ENCODE data around the gene ZNF239.
"Not testable (repeated sequence)": the region's sequence is repeated elsewhere in the genome, so short reads cannot be mapped to it uniquely, and the experiment has no call there.

Gene ZNF239

DNA sequence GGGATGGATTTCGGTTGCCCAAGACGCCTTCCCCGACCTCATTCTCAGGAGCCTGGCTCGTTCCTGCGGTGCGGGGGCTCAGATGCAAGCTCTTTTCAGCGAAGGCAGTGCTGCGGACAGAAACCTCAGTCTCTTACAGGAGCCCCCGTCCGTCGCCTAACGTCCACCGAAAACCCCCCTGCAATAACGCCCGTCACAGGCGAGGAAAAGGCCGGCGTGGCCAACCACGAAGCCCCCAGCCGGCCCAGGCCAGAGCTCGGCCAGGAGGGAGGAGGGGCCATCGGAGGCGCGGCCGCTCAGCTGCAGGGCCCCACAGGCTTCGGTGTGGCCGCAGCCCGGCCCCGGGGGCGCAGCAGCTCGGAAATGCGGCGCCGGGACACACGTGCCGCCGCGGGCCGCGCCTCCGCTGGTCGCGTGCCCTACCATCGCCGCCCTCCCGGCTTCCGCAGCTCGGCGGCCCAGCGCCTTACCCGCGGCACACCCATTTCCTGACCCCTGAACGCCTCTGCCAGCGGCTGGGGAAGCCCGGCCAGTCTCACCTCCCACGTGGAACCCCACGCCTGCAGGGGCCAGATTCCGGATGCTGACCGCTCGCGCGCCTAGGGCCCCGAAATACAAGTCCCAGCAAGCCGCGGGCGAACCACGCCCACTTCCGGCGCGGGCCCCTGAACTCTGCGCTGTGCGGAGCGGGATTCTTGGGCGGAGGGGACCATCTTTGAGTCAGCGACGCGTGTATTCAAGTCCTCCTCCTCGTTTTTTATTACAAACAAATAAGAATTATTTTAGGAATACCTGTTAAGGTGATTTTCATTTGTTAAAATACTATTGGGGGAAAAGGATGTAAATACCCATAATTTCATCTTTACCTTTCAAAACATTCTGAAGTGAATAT, at the start of gene ZNF239:
ZNF239 (minus strand) TSS at position 616 of the 892 bp plus-strand sequence. CDS start 16,537 bp downstream, outside the sequence.
- DNase-seq = peak; percentile 82 to 83

- no peak for DNase-seq
Measured at GRCh38 chr10:43623351-43623750, 48.9 kb upstream of the ZNF239 start.

GRCh38 chr10:43622038-43622437, 47.6 kb upstream of the ZNF239 start:
- DNase-seq = no peak

DNA sequence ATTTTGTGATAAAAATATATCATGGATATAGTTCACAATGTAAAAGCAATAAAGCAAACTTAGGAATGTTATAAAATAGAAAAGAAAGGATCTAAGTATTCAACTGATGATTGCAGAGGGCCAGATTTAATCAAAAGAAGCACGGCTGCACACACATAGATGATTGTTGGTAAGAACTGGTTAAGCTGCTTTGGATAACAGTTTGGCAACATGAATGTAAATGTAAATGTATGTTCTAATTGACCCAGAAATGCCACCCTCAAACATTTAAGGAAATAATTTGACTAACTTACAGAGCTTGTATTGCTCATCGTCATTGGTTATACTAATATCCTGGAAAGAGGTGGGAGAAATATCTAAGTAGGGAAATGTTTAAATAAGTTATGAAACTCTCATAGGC, 45.0 kb upstream of the ZNF239 start:
- no peak for DNase-seq

DNA sequence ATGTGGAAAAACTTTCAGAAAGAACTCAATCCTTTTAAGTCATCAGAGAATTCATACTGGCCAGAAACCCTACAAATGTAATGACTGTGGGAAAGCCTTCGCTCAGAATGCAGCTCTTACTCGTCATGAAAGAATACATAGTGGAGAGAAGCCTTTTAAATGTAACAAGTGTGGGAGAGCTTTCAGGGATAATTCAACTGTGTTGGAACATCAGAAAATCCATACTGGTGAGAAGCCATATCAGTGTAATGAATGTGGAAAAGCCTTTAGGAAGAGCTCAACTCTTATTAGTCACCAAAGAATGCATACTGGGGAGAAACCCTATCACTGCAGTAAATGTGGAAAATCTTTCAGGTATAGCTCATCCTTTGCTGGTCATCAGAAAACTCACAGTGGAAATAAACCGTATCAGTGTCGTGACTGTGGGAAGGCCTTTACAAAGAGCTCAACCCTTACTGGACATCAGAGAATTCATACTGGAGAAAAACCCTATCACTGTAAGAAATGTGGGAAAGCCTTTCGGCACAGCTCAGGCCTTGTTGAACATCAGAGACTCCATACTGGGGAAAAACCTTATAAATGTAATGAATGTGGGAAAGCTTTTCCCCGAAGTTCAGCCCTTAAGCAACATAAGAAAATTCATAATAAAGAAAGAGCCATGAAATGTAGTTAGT, 42.4 kb upstream of the ZNF239 start:
- DNase-seq = no peak

- DNase-seq = no peak
Measured at GRCh38 chr10:43610636-43611035, 36.2 kb upstream of the ZNF239 start.

DNA sequence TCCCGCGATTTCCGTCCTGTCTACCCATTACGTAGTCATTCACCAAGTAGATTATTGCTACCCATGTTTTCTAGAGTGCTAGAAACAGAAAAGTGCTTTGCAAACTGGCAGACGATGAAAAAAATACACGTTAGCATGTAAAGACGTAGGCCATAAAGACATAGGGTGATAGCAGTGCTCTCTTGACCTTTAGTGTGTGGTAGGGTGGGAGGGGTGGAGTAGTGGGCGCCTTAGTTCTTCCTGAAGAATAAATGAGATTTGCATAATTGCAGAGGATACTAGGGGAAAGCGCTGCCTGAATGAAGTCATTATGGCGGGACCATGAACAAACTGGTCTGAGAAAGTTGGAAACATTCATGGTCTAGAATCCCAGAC, 32.8 kb upstream of the ZNF239 start:
- no peak for DNase-seq

DNA sequence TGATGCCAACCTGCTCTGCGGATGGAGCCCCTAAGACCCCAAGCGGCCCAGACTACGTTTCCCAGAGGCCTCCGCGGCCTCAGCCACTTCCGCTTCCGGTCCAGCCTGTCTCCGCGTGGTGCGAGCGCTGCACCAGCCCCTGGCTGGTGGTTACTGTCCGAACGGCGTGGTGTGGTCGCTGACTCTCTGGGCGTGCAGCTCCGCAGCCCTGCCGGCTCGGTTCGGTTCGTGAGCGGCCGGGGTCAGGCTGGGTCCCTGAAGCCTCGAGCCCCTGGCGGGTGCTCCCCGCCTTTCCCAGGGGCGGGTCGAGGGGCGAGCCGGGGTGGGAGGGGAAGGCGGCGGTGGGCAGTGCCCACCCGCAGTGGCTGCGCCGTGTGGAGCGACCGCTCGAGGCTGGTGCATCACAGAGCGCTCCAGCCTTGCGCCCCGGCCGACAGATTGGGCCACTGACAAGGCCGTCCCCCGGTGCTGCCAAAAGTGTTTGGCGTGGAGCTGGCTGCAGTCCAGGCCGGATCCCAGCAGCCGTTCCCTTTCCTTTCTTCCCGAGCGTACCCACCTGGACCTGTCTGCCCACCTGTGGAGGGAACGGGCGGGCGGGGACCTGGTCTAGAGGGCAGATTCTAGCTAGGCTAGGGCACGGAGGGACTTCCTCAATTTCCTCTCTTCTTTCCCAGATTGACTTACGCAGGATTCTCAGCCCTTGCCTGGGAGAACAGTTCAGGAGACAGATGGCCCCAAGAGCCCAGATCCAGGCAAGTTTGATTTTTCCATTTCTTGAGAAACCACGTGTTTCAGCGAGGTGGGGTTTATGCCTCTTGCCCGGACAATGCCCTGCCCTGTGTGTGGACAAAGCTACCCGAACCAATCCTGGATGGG, 32.1 kb upstream of the ZNF239 start, which contains the start of gene ZNF485:
ZNF485 (plus strand) TSS at position 116 of the 876 bp plus-strand sequence; CDS start at position 729, 613 bp downstream.
- DNase-seq = peak; percentile 64 to 66

- DNase-seq = no peak
Measured at GRCh38 chr10:43605850-43606322, 31.5 kb upstream of the ZNF239 start.

DNA sequence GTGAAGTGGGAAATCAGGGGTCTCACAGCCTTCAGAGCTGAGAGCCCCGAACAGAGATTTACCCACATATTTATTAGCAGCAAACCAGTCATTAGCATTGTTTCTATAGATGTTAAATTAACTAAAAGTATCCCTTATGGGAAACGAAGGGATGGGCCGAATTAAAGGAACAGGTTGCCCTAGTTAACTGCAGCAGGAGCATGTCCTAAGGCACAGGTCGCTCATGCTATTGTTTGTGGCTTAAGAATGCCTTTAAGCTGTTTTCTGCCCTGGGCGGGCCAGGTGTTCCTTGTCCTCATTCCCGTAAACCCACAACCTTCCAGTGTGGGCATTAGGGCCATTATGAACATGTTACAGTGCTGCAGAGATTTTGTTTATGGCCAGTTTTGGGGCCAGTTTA, 27.2 kb upstream of the ZNF239 start:
- not testable (repeated sequence) for DNase-seq

DNA sequence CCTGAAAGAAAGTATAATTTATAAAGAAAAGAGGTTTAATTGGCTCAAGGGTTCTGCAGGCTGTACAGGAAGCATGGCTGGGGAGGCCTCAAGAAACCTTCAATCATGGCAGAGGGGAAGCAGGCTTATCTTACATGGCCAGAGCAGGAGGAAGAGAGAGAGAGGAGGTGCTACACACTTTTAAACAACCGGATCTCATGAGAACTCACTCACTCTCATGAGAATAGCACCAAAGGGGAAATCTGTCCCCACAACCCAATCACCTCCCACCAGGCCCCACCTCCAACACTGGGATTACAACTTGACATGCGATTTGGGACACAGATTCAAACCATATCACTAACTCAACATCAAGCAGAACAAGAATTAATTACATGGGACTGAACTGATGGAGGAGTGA, 24.9 kb upstream of the ZNF239 start:
- no peak for DNase-seq

DNA sequence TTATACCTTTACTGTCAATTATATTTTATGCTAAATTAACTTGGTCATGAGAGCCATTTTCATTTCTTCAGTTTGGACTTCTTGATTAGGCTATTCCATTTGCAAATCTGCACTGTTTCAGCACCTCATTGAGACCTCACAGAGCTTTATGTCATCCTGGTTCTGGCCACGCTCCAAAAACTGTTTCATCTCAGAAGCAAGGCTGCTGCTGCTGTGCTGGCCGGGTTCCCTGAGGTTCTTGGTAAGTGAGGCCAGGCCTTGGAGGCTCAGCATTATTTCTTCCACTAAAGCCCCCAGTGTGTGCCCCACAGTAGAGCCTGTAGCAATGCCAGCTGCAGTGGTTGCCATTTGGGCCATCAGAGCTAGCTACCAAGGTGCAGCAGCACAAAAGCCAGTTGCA, 24.0 kb upstream of the ZNF239 start:
- DNase-seq = no peak

- no peak for DNase-seq
Measured at GRCh38 chr10:43596546-43596945, 22.1 kb upstream of the ZNF239 start.

DNA sequence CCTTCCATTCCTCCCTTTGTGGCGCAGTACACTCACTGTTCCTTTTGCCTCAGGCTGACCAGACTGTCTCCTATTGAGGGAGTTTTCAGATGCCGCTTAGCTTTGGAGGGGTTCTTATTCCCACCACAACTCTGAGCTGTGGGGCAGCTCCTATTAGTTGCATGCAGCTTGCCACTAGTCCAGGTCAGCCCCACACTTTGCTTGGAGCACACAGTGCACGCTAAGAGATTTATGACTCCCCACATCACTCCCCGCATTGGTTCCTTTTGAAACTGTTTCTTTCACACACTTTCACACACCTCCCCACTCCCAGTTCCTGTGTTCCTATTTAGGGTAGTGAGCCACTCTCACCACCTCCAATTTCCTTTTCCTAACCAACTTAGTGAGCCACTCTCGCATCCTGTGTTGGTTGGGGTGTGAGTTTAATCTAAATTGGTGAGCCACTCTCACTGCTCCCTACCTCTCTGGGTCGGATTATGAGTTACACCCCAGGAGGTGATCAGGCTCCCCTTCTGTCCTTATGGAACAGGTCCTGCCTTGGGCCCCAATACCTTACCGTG, 21.4 kb upstream of the ZNF239 start:
- no peak for DNase-seq

- DNase-seq = peak in 1 of 2 donors; percentile 32
Measured at GRCh38 chr10:43594944-43595589, 20.7 kb upstream of the ZNF239 start.

GRCh38 chr10:43591303-43591904, 17.0 kb upstream of the ZNF239 start:
- no peak for DNase-seq

- not testable (repeated sequence) for DNase-seq
Measured at GRCh38 chr10:43586730-43587115, 12.3 kb upstream of the ZNF239 start.

DNA sequence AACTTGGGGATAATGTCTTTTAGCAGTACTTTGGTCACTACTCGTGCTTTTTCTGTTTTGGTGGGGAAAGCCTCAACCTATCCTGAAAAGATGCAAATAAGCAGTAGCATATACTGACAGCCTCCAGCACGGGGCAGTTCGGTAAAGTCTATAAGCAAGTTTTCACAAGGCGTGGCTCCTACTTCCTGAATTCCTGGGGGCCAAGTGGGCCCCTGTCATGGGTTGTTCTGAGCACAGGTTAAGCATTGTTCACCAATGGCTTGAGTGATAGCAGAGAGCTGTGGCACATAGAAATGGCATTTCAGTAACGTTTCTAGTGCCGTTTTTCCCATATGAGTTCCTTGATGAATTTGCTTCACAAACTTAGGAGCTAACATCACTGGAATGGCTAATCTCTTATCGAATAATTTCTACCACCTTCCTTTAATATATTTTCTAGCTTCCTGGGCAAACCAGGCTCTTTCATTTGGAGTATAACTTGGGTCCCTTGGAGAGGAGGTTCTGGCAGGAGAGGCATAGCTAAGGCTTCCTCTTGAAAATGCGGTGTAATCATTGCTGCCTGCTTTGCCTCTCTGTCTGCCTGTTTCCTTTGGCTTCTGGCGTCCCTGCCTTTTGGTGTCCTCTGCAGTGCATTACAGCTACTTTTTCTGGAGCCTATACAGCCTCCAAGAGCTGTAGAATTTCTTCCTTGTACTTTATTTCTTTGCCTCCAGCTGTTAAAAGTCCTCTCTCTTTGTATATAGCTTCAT, 11.7 kb upstream of the ZNF239 start:
- no peak for DNase-seq

DNA sequence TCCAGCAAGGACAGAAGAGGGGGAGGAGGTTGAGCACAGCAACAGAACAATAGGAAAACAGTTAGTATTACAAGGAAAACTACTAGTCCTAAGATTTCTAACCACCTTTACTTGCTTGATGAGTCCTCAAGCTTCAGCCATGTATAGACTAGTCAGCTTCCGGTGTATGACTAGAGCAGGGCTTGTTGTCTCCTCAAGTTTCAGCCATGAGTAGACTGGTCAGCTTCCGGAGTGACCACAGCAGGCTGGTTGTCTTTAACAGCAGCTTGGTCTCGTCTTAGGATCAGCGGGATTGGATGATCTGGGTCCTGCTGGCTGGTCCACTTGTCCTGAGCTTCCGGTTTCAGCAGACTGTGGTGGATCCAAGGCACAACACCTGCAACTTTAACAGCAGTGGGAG, 10.6 kb upstream of the ZNF239 start:
- DNase-seq = no peak

GRCh38 chr10:43584051-43584450, 9.6 kb upstream of the ZNF239 start:
- DNase-seq = no peak

DNA sequence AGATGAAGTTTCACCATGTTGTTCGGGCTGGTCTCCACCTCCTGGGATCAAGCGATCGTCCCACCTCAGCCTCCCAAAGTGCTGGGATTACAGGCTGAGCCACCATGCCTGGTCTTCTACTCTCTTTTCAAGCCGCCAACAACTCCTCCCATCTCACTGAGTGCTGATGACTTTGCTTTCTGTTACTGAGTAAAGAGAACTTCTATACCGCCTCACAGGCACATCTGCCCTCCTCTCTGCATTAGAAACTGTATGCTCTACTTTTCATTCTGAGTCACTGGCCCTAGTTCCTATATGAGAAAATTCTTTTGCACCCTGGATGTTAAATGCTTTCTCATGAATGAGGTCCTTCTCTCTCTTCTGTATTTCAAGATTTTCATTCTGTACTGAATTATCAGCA, 2.2 kb upstream of the ZNF239 start:
- DNase-seq = no peak

All from activated CD4-positive, alpha-beta T cell treated with anti-CD3 and anti-CD28 coated beads for 4 hours (primary cell).